HEK293T (cell line): ENCODE results near the gene IPO5.
"Not testable (repeated sequence)": the region's sequence is repeated elsewhere in the genome, so short reads cannot be mapped to it uniquely, and the experiment has no call there.

ENCODE experiments used
- CTCF ChIA-PET: fragments of 350-600 bp; formaldehyde crosslinking; extraction: SDS; loops from one replicate; lab custom pipeline; 2021; ENCODE audit warnings: antibody characterized with exemption, inconsistent platforms; lab: Yijun Ruan, JAX
- POLR2A ChIA-PET: fragments of 350-600 bp; formaldehyde crosslinking; extraction: SDS; loops from one replicate; lab custom pipeline; 2020; ENCODE audit warnings: antibody characterized with exemption, inconsistent platforms; lab: Yijun Ruan, JAX
- DNase-seq: peaks from one replicate; pipeline ENCODE4 v3.0.0; 2012; ENCODE audit warnings: mixed read lengths; ENCODE audit errors: extremely low spot score
- ARNT ChIP-seq: fragments of 450-650 bp; IDR thresholded peaks from 2 replicates; pipeline ENCODE4 v1.6.1; 2017; ENCODE audit warnings: mild to moderate bottlenecking
- BHLHE40 ChIP-seq: fragments of 450-650 bp; IDR thresholded peaks from 2 replicates; pipeline ENCODE4 v1.6.1; 2016; ENCODE audit warnings: mild to moderate bottlenecking, moderate library complexity, borderline replicate concordance
- CTBP1 ChIP-seq: fragments of 450-650 bp; IDR thresholded peaks from 2 replicates; pipeline ENCODE4 v1.6.1; 2016; ENCODE audit warnings: borderline replicate concordance
- ELF4 ChIP-seq: fragments of 450-650 bp; IDR thresholded peaks from 2 replicates; pipeline ENCODE4 v1.6.1; 2017; ENCODE audit warnings: antibody characterized with exemption
- FOXA1 ChIP-seq: fragments of 450-650 bp; IDR thresholded peaks from 2 replicates; pipeline ENCODE4 v1.6.1; 2016; ENCODE audit warnings: mild to moderate bottlenecking
- FOXK2 ChIP-seq: fragments of 450-650 bp; IDR thresholded peaks from 2 replicates; pipeline ENCODE4 v1.6.1; 2016; ENCODE audit warnings: mild to moderate bottlenecking
- FOXM1 ChIP-seq: fragments of 450-650 bp; IDR thresholded peaks from 2 replicates; pipeline ENCODE4 v1.6.1; 2017; ENCODE audit warnings: mild to moderate bottlenecking, borderline replicate concordance
- HDGF ChIP-seq: fragments of 450-650 bp; IDR thresholded peaks from 2 replicates; pipeline ENCODE4 v1.6.1; 2017; ENCODE audit warnings: antibody characterized with exemption, borderline replicate concordance
- L3MBTL2 ChIP-seq: fragments of 450-650 bp; conservative IDR thresholded peaks from 2 replicates; pipeline ENCODE4 v1.6.1; 2016; ENCODE audit warnings: mild to moderate bottlenecking
- LEF1 ChIP-seq: fragments of 450-650 bp; IDR thresholded peaks from 2 replicates; pipeline ENCODE4 v1.6.1; 2017; ENCODE audit warnings: mild to moderate bottlenecking, borderline replicate concordance
- NFRKB ChIP-seq: fragments of 450-650 bp; IDR thresholded peaks from 2 replicates; pipeline ENCODE4 v1.6.1; 2016; ENCODE audit warnings: mild to moderate bottlenecking, moderate library complexity
- SP1 ChIP-seq: fragments of 450-650 bp; IDR thresholded peaks from 2 replicates; pipeline ENCODE4 v1.6.1; 2017
- SUZ12 ChIP-seq: fragments of 450-650 bp; IDR thresholded peaks from 2 replicates; pipeline ENCODE4 v1.6.1; 2016; ENCODE audit warnings: mild to moderate bottlenecking
- TARDBP ChIP-seq: fragments of 450-650 bp; IDR thresholded peaks from 2 replicates; pipeline ENCODE4 v1.6.1; 2016
- ZNF384 ChIP-seq: fragments of 450-650 bp; IDR thresholded peaks from 2 replicates; pipeline ENCODE4 v1.6.1; 2016
- TF ChIP-seq, protein P1 (sequence below): fragments of 450-650 bp; IDR thresholded peaks from 2 replicates; pipeline ENCODE4 v1.6.1; 2016

Gene IPO5

DNA sequence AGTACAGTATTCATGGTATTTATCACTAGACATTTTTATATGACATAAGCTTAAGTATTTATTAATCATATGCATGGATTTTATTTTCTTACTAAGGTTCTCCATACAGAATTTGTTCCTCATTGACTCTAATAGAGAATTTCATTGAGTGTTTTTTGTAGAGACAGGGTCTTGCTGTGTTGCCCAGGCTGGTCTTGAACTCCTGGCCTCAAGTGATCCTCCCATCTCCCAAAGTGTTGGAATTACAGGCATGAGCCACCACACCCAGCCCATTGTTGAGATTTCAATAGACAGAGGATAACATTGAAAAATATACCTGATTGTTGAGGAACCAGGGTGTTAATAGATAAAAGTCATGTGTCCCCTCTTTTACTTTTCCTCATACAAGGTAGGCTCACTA lies 26.1 kb downstream of the IPO5 start:
- TF ChIP-seq TARDBP: no peak
- no peak for TF ChIP-seq HDGF
- no peak for TF ChIP-seq FOXA1
- TF ChIP-seq NFRKB: no peak
- TF ChIP-seq ELF4: no peak
- TF ChIP-seq SP1: no peak
- no peak for TF ChIP-seq FOXK2
- TF ChIP-seq LEF1: no peak
- no peak for TF ChIP-seq BHLHE40
- no peak for TF ChIP-seq FOXM1
- TF ChIP-seq CTBP1: no peak
- no peak for TF ChIP-seq L3MBTL2
- no peak for TF ChIP-seq ARNT
- TF ChIP-seq, protein P1, sequence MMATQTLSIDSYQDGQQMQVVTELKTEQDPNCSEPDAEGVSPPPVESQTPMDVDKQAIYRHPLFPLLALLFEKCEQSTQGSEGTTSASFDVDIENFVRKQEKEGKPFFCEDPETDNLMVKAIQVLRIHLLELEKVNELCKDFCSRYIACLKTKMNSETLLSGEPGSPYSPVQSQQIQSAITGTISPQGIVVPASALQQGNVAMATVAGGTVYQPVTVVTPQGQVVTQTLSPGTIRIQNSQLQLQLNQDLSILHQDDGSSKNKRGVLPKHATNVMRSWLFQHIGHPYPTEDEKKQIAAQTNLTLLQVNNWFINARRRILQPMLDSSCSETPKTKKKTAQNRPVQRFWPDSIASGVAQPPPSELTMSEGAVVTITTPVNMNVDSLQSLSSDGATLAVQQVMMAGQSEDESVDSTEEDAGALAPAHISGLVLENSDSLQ: no peak
- no peak for TF ChIP-seq SUZ12
- DNase-seq: no peak
- CTCF ChIA-PET: no interaction called here
- POLR2A ChIA-PET: no interaction called here

DNA sequence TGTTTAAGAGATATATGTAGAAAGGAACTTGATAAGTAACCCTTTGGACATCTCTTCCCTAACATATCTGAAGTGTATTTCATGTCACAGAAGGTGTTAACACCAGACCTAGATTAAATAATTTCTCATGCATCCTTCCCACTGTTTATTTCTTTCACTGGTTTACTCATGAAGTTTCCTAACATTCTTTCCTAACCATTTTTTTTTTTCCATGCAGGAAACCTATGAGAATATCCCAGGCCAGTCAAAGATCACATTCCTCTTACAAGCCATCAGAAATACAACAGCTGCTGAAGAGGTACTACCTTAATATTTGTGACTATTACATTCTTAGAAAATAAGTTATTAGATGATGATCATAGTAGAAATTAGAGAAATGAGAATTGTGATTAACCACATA lies 28.8 kb downstream of the IPO5 start:
- ChIA-PET POLR2A (no interaction called here), CTCF (interaction anchor here (0.7 kb wide), 1 partner anchor 42 kb away, joined by 3 read pairs; no protein-coding TSS in a partner anchor)
- TF ChIP-seq FOXK2 (no peak), HDGF (no peak), CTBP1 (no peak), FOXA1 (no peak), L3MBTL2 (no peak), ARNT (no peak), SP1 (no peak), FOXM1 (no peak)
- TF ChIP-seq, protein P1: no peak
- no peak for DNase-seq

DNA sequence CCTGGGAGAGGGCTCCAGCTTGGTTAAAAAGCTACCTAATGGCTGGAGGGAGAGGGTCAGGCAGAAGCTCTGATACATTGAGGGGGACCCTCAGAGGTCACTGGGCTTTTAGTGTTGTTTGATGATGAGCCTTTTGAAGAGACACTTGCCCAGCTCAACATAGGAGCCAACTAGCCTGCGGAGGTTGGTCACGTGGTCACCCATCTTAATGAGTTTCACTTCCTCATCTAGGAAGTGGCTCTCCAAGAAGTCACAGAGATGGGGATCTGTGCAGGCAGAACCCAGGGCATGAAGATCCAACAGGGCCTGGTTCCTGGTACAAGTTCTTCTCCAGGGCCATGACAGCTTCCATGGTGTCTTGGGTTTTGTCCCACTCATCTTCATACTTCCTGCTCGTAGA lies 33.4 kb downstream of the IPO5 start:
- ChIA-PET POLR2A (no interaction called here), CTCF (interaction anchor here (0.7 kb wide), 1 partner anchor 107 kb away, joined by 3 read pairs; no protein-coding TSS in a partner anchor)
- TF ChIP-seq LEF1 (no peak), ZNF384 (no peak), L3MBTL2 (no peak), SUZ12 (no peak), BHLHE40 (no peak), CTBP1 (no peak), TARDBP (no peak), ELF4 (no peak), SP1 (no peak), FOXM1 (no peak), FOXA1 (no peak), FOXK2 (no peak), HDGF (no peak), ARNT (no peak), NFRKB (no peak)
- TF ChIP-seq, protein P1: no peak
- DNase-seq: no peak

DNA sequence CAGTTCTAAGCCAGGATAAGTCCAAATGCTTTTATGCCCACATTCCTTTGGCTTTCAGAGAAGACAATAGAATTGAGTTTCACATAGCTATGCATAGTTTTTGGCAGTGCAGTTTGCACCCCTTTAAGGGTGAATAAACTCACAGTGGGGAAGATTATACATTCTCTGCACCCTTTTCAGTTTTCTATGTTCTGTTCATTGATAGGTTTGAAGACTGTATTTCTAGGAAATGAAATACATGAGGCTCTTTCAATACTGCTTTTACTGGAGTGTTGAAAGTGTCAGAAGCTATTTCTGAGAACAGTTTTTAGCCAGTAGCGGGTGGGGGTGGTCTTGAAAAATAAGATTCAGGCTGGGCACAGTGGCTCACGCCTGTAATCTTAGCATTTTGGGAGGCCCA lies 46.2 kb downstream of the IPO5 start:
- DNase-seq: no peak
- CTCF ChIA-PET: no interaction called here
- POLR2A ChIA-PET: no interaction called here
- TF ChIP-seq FOXA1: no peak
- TF ChIP-seq HDGF: no peak
- TF ChIP-seq NFRKB: no peak
- TF ChIP-seq SUZ12: no peak
- TF ChIP-seq SP1: no peak
- TF ChIP-seq LEF1: no peak
- TF ChIP-seq ARNT: no peak
- TF ChIP-seq FOXK2: no peak
- no peak for TF ChIP-seq CTBP1
- TF ChIP-seq BHLHE40: no peak

DNA sequence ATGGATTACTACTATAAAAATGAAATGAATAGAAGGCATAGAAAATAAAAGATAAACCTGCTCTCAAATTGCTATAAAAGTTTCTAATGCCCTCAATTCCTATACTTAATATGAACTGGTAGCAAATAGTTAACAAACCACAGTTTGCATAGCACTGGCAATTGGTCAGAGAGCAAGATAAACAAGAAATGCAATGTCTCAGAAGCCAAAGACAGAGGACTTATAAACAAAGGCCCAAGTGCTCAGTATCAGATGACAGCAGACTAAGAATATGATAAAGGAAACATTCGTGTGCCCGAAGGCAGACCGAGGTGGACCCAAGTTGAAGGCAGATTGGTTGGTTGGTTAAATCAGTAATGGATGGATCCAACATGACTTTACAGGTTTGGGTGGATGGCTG lies 50.6 kb downstream of the IPO5 start:
- ChIA-PET POLR2A (no interaction called here), CTCF (no interaction called here)
- TF ChIP-seq FOXM1 (no peak), SP1 (no peak), ZNF384 (no peak)
- DNase-seq: no peak

DNA sequence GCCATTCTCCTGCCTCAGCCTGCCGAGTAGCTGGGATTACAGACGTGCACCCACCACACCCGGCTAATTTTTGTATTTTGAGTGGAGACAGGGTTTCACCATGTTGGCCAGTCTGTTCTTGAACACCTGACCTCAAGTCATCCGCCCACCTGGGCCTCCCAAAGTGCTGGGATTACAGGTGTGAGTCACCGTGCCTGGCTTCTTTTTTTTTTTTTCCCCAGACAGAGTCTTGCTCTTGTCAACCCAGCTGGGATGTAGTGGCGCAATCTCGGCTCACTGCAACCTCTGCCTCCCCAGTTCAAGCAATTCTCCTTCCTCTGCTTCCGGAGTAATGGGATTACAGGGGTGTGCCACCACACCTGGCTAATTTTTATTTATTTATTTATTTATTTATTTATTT lies 51.5 kb downstream of the IPO5 start:
- DNase-seq, POLR2A ChIA-PET, CTCF ChIA-PET: not testable (repeated sequence)

DNA sequence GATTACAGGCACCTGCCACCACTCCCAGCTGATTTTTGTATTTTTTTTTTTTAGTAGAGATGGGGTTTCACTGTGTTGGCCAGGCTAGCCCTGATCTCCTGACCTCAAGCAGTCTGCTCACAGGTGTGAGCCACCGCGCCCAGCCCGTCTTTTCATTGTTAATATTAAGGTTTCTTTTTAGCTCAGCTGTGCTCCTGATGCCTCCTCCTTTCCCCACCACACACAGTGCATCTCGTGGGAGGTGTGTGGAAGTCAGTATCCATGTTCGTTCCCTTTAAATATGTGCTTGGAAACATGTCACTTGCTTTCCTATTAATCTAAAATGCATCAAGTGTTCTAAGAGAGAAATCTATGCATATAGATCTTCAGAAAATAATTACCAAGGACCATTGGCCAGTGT lies 53.5 kb downstream of the IPO5 start:
- TF ChIP-seq SP1 (no peak), TARDBP (no peak), BHLHE40 (no peak), HDGF (no peak), NFRKB (no peak), ARNT (no peak), SUZ12 (no peak), LEF1 (no peak), FOXK2 (no peak), FOXM1 (no peak), L3MBTL2 (no peak)
- TF ChIP-seq, protein P1: no peak
- ChIA-PET CTCF (no interaction called here), POLR2A (no interaction called here)
- DNase-seq: no peak
